HepG2 (cell line): ENCODE measurements around the gene DNAL4. TPM values are rescaled to one million over a fixed set of nuclear protein-coding genes. Genes with fewer than 3 reads are reported as not detected.
A peak's percentile ranks its signal among the peaks of the same experiment; 100 is the strongest.

Source experiments
- E2F5 ChIP-seq: sonication (generic); formaldehyde crosslinking; conservative IDR thresholded peaks from 2 replicates; pipeline ENCODE4 v1.4.0; 2020; ENCODE audit warnings: missing genetic modification reagents
- ELK4 ChIP-seq: sonication (generic); formaldehyde crosslinking; IDR thresholded peaks from 2 replicates; pipeline ENCODE4 v1.9.0; 2021; ENCODE audit warnings: missing genetic modification reagents, borderline replicate concordance
- HNF1B ChIP-seq: sonication (generic); formaldehyde crosslinking; IDR thresholded peaks from 2 replicates; pipeline ENCODE4 v1.5.1; 2020; ENCODE audit warnings: mild to moderate bottlenecking, moderate library complexity, missing genetic modification reagents
- HOXA9 ChIP-seq: sonication (generic); formaldehyde crosslinking; IDR thresholded peaks from 2 replicates; pipeline ENCODE4 v1.8.1; 2022; ENCODE audit warnings: missing genetic modification reagents, mild to moderate bottlenecking, moderate library complexity, borderline replicate concordance
- NCOA5 ChIP-seq: sonication (generic); formaldehyde crosslinking; IDR thresholded peaks from 2 replicates; pipeline ENCODE4 v1.4.0; 2020; ENCODE audit warnings: missing genetic modification reagents
- SKI ChIP-seq: fragments of 450-650 bp; IDR thresholded peaks from one replicate; pipeline ENCODE4 v1.6.1; 2018; ENCODE audit warnings: mild to moderate bottlenecking; ENCODE audit not compliant: partially characterized antibody
- UBTF ChIP-seq: sonication (generic); formaldehyde crosslinking; IDR thresholded peaks from 2 replicates; pipeline ENCODE4 v1.4.0; 2020; ENCODE audit warnings: mild to moderate bottlenecking, missing genetic modification reagents
- ZFX ChIP-seq: sonication (generic); formaldehyde crosslinking; IDR thresholded peaks from 2 replicates; pipeline ENCODE4 v1.4.0; 2020; ENCODE audit warnings: mild to moderate bottlenecking, low read depth, missing genetic modification reagents, moderate library complexity
- ZNF281 ChIP-seq: sonication (generic); formaldehyde crosslinking; IDR thresholded peaks from 2 replicates; pipeline ENCODE4 v1.4.0; 2020; ENCODE audit warnings: missing genetic modification reagents, borderline replicate concordance
- ZNF335 ChIP-seq: sonication (generic); formaldehyde crosslinking; IDR thresholded peaks from 2 replicates; pipeline ENCODE4 v1.4.0; 2020; ENCODE audit warnings: missing genetic modification reagents
- ZNF407 ChIP-seq: sonication (generic); formaldehyde crosslinking; IDR thresholded peaks from one replicate; pipeline ENCODE4 v1.5.1; 2020; ENCODE audit warnings: mild to moderate bottlenecking, missing genetic modification reagents; ENCODE audit errors: not compliant biosample characterization
- polyA plus RNA-seq, 8 experiments: library from polyadenylated mRNA; depleted of rRNA in 3 of 8; stranded (reverse) in 7 of 8; unstranded in 1 of 8; fragments of >200 nt; fragmentation: Illumina TruSeq in 4 of 8; extraction: Trizol in 4 of 8; gene quantifications; 2 replicates each; pipeline versions ENCODE4 v1.2.1 to v1.2.3, GENCODE V29; 2011 to 2016; ENCODE audit warnings: low read depth in 4 of 8, missing spikeins in 1 of 8, mixed read lengths in 1 of 8; ENCODE audit not compliant: insufficient read depth in 1 of 8
- total RNA-seq, 5 experiments: library from RNA; depleted of rRNA; stranded (reverse); fragments of >200 nt; fragmentation: Illumina TruSeq; extraction: Trizol; gene quantifications; 2 replicates each; pipeline ENCODE4 v1.2.3, GENCODE V29; 2016; ENCODE audit warnings: low read depth in 1 of 5

Gene DNAL4
- total and polyA plus RNA-seq, 2 of the 13 experiments (the other 11 are each of a cell fraction or from before 2014, with no cell fraction given) = 8.0 to 10.7 TPM

- TF ChIP-seq ELK4 (CRISPR knock-in tag) = no peak
- no peak for TF ChIP-seq ZNF281 (CRISPR knock-in tag)
- TF ChIP-seq ZNF407 (CRISPR knock-in tag) = no peak
- TF ChIP-seq E2F5 (CRISPR knock-in tag) = no peak
- peak; percentile 88; the same call in 1 of the 2 replicates for TF ChIP-seq UBTF (CRISPR knock-in tag)
- no peak for TF ChIP-seq NCOA5 (CRISPR knock-in tag)
- no peak for TF ChIP-seq HNF1B (CRISPR knock-in tag)
- TF ChIP-seq HOXA9 = peak; percentile 75
- peak; percentile 81 for TF ChIP-seq SKI
- TF ChIP-seq ZNF335 = no peak
- TF ChIP-seq ZFX = peak; percentile 77
Observed at GRCh38 chr22:38843201-38843656, 49.3 kb upstream of the DNAL4 start (continued).
